Activated B cell treated with CpG ODN at 0.5 μM for 24 hours (primary cell): Measurements from ENCODE around the gene MCAT. TPM values are rescaled to one million over a fixed set of nuclear protein-coding genes. Genes with fewer than 3 reads are reported as not detected.

ENCODE experiments used
- ATAC-seq: fragments of 200-7000 bp; cut with Tn5 transposase; one replicate; pipeline ENCODE4 v1.10.0; 2021; ENCODE audit warnings: low read depth, mild to moderate bottlenecking, moderate library complexity
- CTCF ChIA-PET: fragments of 350-600 bp; sonication (Branson Sonifier 250); formaldehyde crosslinking; loops from one replicate; lab custom pipeline; 2021; ENCODE audit warnings: antibody characterized with exemption; lab: Charles Lee
- POLR2A ChIA-PET: fragments of 350-600 bp; sonication (Branson Sonifier 250); formaldehyde crosslinking; loops from one replicate; lab custom pipeline; 2021; ENCODE audit warnings: antibody characterized with exemption; lab: Charles Lee
- DNase-seq: peaks from one replicate; pipeline ENCODE4 v3.0.0; 2022
- H3K27ac Mint-ChIP-seq: one replicate; pipeline ENCODE4 v1.8.0; 2020; ENCODE audit warnings: mixed read lengths
- H3K27me3 Mint-ChIP-seq: one replicate; pipeline ENCODE4 v1.8.0; 2021; ENCODE audit warnings: mixed read lengths
- H3K36me3 Mint-ChIP-seq: one replicate; pipeline ENCODE4 v1.8.0; 2021; ENCODE audit warnings: low read depth, mixed read lengths
- H3K4me1 Mint-ChIP-seq: one replicate; pipeline ENCODE4 v1.8.0; 2021; ENCODE audit warnings: mixed read lengths
- H3K4me3 Mint-ChIP-seq: one replicate; pipeline ENCODE4 v1.8.0; 2020; ENCODE audit warnings: mild to moderate bottlenecking, mixed read lengths
- H3K9me3 Mint-ChIP-seq: one replicate; pipeline ENCODE4 v1.8.0; 2020; ENCODE audit warnings: mixed read lengths
- intact Hi-C: fragments of 100-400 bp; cut with micrococcal nuclease; formaldehyde crosslinking; loops from one replicate; pipeline ENCODE4 v1.15.1; 2024
- total RNA-seq: library from RNA; stranded (reverse); gene quantifications from 2 replicates; pipeline ENCODE4 v1.2.3, GENCODE V29; 2022
- TF ChIP-seq, protein P1 (sequence below): fragments of 200-600 bp; IDR thresholded peaks from one replicate; pipeline ENCODE4 v1.8.0; 2022; ENCODE audit warnings: antibody characterized with exemption, mild to moderate bottlenecking

The MCAT gene
- total RNA-seq, 1 donor from 2014 or later: 12.7 TPM

DNA sequence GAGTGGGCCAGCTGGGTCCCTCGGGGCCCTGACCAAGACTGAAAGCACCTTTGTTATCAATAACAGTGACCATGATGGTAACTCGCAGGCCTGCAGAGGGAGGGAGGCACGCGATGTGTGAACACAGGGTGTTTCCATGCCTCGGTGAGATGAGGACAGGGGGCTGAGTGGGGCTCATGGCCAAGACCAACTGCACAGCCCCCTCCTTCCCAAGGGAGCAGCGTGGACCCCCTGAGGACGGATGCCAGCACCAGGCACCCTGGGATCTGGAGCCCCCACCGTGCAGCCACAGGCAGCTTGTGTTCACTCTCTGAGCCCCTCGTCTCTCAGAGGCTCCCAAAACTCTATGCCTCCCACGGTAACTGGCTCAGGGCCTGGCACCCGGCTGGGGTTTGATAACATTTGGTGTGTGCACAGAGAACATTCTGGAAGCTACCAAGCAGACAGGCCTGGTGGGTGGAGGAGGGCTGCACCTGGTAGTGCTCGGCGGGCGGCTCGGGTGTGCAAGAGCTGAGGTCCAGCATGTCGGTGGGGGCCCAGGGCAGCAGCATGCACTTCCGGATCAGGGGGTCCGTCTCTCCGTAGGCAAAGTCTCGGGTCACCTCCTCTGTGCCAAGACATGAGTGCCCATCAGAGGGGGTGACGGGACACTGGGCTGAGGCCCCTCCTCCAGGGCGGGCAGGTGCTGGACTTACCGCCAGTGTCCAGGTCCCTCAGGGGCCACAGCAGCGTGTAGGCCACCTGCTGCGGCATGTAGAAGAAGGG, 36.1 kb upstream of the MCAT start:
- ATAC-seq (no peak), DNase-seq (no peak)
- no peak overlapping the region for H3K4me3 Mint-ChIP-seq
- no peak overlapping the region for H3K27ac Mint-ChIP-seq
- ChIA-PET CTCF (no interaction called here), POLR2A (no interaction called here)
- H3K36me3 Mint-ChIP-seq: peaks cover 42% of the 10 kb centered on the region
- intact Hi-C loops: no loop called here
- H3K27me3 Mint-ChIP-seq: no peaks in the 10 kb centered on the region
- TF ChIP-seq, protein P1, sequence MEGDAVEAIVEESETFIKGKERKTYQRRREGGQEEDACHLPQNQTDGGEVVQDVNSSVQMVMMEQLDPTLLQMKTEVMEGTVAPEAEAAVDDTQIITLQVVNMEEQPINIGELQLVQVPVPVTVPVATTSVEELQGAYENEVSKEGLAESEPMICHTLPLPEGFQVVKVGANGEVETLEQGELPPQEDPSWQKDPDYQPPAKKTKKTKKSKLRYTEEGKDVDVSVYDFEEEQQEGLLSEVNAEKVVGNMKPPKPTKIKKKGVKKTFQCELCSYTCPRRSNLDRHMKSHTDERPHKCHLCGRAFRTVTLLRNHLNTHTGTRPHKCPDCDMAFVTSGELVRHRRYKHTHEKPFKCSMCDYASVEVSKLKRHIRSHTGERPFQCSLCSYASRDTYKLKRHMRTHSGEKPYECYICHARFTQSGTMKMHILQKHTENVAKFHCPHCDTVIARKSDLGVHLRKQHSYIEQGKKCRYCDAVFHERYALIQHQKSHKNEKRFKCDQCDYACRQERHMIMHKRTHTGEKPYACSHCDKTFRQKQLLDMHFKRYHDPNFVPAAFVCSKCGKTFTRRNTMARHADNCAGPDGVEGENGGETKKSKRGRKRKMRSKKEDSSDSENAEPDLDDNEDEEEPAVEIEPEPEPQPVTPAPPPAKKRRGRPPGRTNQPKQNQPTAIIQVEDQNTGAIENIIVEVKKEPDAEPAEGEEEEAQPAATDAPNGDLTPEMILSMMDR: no peak
- H3K4me1 Mint-ChIP-seq: peaks cover 2% of the 10 kb centered on the region
- no peaks in the 10 kb centered on the region for H3K9me3 Mint-ChIP-seq

DNA sequence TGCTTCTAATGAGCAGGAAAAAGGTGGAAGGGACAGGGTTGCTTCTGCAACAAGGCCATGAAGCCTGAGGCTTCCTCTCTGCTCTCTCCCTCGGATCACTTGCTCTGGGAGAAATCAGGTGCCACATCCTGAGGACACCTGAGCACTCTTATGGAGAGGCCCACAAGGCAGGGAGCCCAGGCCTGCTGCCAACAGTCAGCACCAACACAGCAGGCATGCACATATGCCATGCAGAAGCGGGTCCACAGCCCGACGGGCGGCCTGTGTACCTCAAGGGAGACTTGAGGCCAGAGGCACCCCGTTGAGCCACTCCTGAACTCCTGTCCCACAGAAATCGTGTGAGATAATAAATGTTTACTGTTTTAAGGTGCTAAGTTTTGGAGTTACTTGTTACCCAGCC, 34.3 kb upstream of the MCAT start:
- DNase-seq (no peak), ATAC-seq (no peak)
- TF ChIP-seq, protein P1: no peak
- ChIA-PET CTCF (no interaction called here), POLR2A (no interaction called here)
- Mint-ChIP-seq H3K4me3 (no peak overlapping the region), H3K36me3 (peaks cover 55% of the 10 kb centered on the region), H3K27ac (no peak overlapping the region), H3K27me3 (no peaks in the 10 kb centered on the region), H3K9me3 (no peaks in the 10 kb centered on the region), H3K4me1 (no peaks in the 10 kb centered on the region)
- intact Hi-C loops: no loop called here

DNA sequence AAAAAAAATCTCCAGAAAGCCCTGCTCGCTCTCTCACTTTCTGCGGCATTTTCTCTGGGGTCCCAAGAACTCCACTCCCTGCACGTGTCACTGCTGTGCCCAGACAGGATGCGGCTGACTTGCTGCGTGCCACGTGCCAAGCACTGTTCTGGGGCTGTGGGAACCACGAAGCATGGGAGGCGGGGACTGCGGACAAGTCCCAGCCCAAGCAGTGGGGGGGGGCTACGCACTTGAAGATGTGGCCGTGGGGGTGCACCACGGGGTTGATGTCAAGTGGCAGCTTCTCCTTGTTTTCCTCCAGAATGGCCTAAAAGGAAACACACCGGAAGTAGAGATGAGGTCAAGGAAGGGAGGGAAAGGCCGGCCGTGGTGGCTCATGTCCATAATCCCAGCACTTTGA, 32.9 kb upstream of the MCAT start:
- no peaks in the 10 kb centered on the region for H3K27me3 Mint-ChIP-seq
- H3K4me3 Mint-ChIP-seq: no peak overlapping the region
- ChIA-PET POLR2A (no interaction called here), CTCF (no interaction called here)
- intact Hi-C loops: no loop called here
- TF ChIP-seq, protein P1: no peak
- no peak for DNase-seq
- no peaks in the 10 kb centered on the region for H3K4me1 Mint-ChIP-seq
- no peak overlapping the region for H3K27ac Mint-ChIP-seq
- ATAC-seq: no peak
- peaks cover 64% of the 10 kb centered on the region for H3K36me3 Mint-ChIP-seq
- H3K9me3 Mint-ChIP-seq: no peaks in the 10 kb centered on the region

DNA sequence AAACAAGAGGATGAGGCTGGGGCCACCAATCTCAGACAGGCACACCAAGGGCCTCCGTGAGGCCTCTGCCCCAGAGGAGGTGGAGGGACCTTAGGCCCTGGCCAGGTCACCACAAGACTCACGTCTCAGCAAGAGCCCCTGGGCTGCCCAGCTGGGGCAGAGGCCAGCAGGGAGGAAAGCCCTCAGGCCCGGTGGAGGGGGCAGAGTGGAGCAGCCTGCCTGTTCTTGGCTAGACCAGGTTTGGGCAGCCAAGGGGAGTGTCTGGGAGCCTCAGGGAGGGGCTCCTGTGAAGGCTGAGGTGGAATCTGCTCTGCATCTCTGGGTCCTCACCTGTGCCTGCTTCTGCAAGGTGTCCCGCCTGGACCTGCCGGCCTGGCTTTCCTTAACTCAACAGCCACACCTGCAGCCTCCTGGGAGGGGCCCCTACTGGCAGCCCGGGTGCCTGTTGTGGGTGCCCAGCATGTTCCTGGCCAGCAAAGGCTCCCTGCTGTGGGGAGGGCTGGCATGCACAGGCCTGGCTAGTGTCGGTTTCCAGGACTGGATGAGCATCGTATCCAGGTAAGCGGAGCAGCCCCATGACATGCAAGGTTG, 31.8 kb upstream of the MCAT start:
- Mint-ChIP-seq H3K4me3 (no peak overlapping the region), H3K9me3 (no peaks in the 10 kb centered on the region), H3K36me3 (peaks cover 69% of the 10 kb centered on the region), H3K27ac (no peak overlapping the region), H3K4me1 (no peaks in the 10 kb centered on the region), H3K27me3 (no peaks in the 10 kb centered on the region)
- intact Hi-C loops: no loop called here
- ATAC-seq (no peak), DNase-seq (no peak)
- CTCF ChIA-PET: no interaction called here
- POLR2A ChIA-PET: no interaction called here
- TF ChIP-seq, protein P1: no peak

DNA sequence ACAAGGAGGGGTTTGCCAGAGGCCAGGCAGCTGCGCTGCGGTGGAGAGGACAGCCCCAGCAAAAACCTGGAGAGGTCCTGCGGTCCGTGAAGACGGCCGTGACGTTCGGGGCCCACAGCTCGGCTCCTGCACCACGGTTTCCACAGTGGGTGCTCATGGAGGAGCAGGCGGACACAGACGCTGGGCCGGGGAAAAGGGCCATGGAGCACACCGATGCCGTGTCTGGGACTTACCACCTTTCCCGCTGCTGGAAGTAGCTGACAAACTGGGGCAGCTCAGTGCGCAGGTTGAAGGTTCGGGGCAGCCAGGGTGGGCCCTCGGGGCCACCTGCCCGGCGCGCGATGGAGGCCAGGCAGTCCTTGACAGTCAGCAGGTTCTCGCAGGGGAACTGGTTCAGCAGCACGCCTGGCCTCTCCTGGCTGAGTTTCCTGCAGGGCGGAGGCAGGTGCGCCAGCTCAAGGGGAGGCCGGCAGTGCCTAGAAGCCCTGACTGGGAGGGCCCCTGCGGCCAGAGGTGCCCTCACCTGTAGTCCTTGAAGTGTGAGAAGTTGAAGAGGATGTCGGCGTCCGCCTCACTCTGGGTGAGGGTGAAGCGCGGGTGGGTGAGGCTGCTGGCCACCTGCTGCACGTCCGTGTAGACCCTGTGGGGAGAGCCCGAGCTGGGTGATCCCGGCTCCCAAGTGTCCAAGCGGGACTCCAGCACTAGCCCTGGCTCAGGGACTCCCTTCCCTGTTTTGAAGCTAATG, 30.9 kb upstream of the MCAT start:
- H3K27ac Mint-ChIP-seq: no peak overlapping the region
- peaks cover 68% of the 10 kb centered on the region for H3K36me3 Mint-ChIP-seq
- no peaks in the 10 kb centered on the region for H3K4me1 Mint-ChIP-seq
- H3K27me3 Mint-ChIP-seq: no peaks in the 10 kb centered on the region
- H3K9me3 Mint-ChIP-seq: no peaks in the 10 kb centered on the region
- TF ChIP-seq, protein P1: no peak
- DNase-seq (no peak), ATAC-seq (no peak)
- no peak overlapping the region for H3K4me3 Mint-ChIP-seq
- ChIA-PET POLR2A (interaction anchor here (0.5 kb wide), 1 partner anchor 53 kb away, joined by 3 read pairs; no protein-coding TSS in a partner anchor), CTCF (no interaction called here)
- intact Hi-C loops: no loop called here
